IPS-18a (cell line): ENCODE results near the gene PI16.

Source experiments
- H3K27ac ChIP-seq: one replicate; pipeline ENCODE4 v1.5.1; 2013; ENCODE audit warnings: low read length
- H3K27me3 ChIP-seq: one replicate; pipeline ENCODE4 v1.6.1; 2013; ENCODE audit warnings: mild to moderate bottlenecking, low read length; ENCODE audit not compliant: control insufficient read depth, insufficient read depth
- H3K36me3 ChIP-seq: one replicate; pipeline ENCODE4 v1.6.1; 2013; ENCODE audit warnings: low read depth, low read length; ENCODE audit not compliant: control insufficient read depth
- H3K4me1 ChIP-seq: one replicate; pipeline ENCODE4 v1.6.1; 2013; ENCODE audit warnings: low read depth, low read length; ENCODE audit not compliant: control insufficient read depth
- H3K4me3 ChIP-seq: one replicate; pipeline ENCODE4 v1.5.1; 2013; ENCODE audit warnings: low read length
- H3K9ac ChIP-seq: one replicate; pipeline ENCODE4 v1.6.1; 2013; ENCODE audit warnings: mild to moderate bottlenecking, low read length, moderate library complexity
- H3K9me3 ChIP-seq: one replicate; pipeline ENCODE4 v1.6.1; 2013; ENCODE audit warnings: low read depth, low read length; ENCODE audit not compliant: control insufficient read depth

Gene PI16

GRCh38 chr6:37008484-37009465, 54.2 kb downstream of the PI16 start:
- no peaks in the 10 kb centered on the region for H3K9me3 ChIP-seq
- H3K9ac ChIP-seq: no peak overlapping the region
- H3K4me1 ChIP-seq: no peaks in the 10 kb centered on the region
- no peak overlapping the region for H3K4me3 ChIP-seq
- H3K36me3 ChIP-seq: no peaks in the 10 kb centered on the region
- no peaks in the 10 kb centered on the region for H3K27me3 ChIP-seq
- H3K27ac ChIP-seq: no peak overlapping the region

GRCh38 chr6:37010402-37010892, 55.9 kb downstream of the PI16 start:
- Histone ChIP-seq H3K36me3 (no peaks in the 10 kb centered on the region), H3K27ac (no peak overlapping the region), H3K27me3 (no peaks in the 10 kb centered on the region), H3K4me1 (no peaks in the 10 kb centered on the region), H3K4me3 (no peak overlapping the region), H3K9ac (no peak overlapping the region), H3K9me3 (no peaks in the 10 kb centered on the region)

GRCh38 chr6:37011656-37012378, 57.3 kb downstream of the PI16 start:
- H3K36me3 ChIP-seq: no peaks in the 10 kb centered on the region
- H3K4me3 ChIP-seq: no peak overlapping the region
- no peaks in the 10 kb centered on the region for H3K4me1 ChIP-seq
- no peak overlapping the region for H3K27ac ChIP-seq
- H3K9ac ChIP-seq: no peak overlapping the region
- H3K27me3 ChIP-seq: no peaks in the 10 kb centered on the region
- H3K9me3 ChIP-seq: no peaks in the 10 kb centered on the region

GRCh38 chr6:37013516-37014491, 59.3 kb downstream of the PI16 start:
- no peak overlapping the region for H3K27ac ChIP-seq
- no peak overlapping the region for H3K4me3 ChIP-seq
- H3K36me3 ChIP-seq: no peaks in the 10 kb centered on the region
- H3K9ac ChIP-seq: no peak overlapping the region
- H3K4me1 ChIP-seq: peaks cover 4% of the 10 kb centered on the region
- H3K27me3 ChIP-seq: no peaks in the 10 kb centered on the region
- no peaks in the 10 kb centered on the region for H3K9me3 ChIP-seq
